MM.1S (cell line): ENCODE data around the gene MAGI2.

Experiments used
- CTCF ChIP-seq: fragments of 300-600 bp; sonication (generic); IDR thresholded peaks from 2 replicates; pipeline ENCODE4 v1.5.1; 2016; ENCODE audit warnings: antibody characterized with exemption, low read length, mixed read lengths
- EZH2 ChIP-seq: fragments of 300-600 bp; sonication (generic); optimal IDR thresholded peaks from 2 replicates; pipeline ENCODE3; 2017; ENCODE audit warnings: low read depth, mild to moderate bottlenecking, antibody characterized with exemption, low read length, mixed read lengths
- EZH2phosphoT487 ChIP-seq: fragments of 300-600 bp; sonication (generic); IDR thresholded peaks from 2 replicates; pipeline ENCODE4 v1.6.1; 2018; ENCODE audit warnings: antibody characterized with exemption, low read length

GRCh38 chr7:78350391-78350790 lies 1103.1 kb downstream of the MAGI2 start:
- TF ChIP-seq CTCF (no peak), EZH2 (no peak), EZH2phosphoT487 (no peak)
